Measurements from ENCODE around the gene SH3BGRL2.
"Not testable (repeated sequence)": the region's sequence is repeated elsewhere in the genome, so short reads cannot be mapped to it uniquely, and the experiment has no call there.

SH3BGRL2 gene

GRCh38 chr6:79731471-79731870 lies 100.3 kb downstream of the SH3BGRL2 start:
- no peaks in the 10 kb centered on the region for H3K4me1 ChIP-seq (ENCODE audit: control extremely low read depth in 1 of 4, control insufficient read depth in 4 of 4, insufficient read depth in 4 of 4, low read length in 3 of 4)
- H3K36me3 ChIP-seq (ENCODE audit: control insufficient read depth in 4 of 4, insufficient read depth in 4 of 4, low read length in 3 of 4) = no peaks in the 10 kb centered on the region
- no peak for DNase-seq
- POLR2A ChIA-PET = no interaction called here
- H3K9me3 ChIP-seq (ENCODE audit: control extremely low read depth in 1 of 5, control insufficient read depth in 4 of 5, insufficient read depth in 2 of 5, low read depth in 1 of 5, low read length in 4 of 5) = peaks cover 0 to 1% (median 0%) of the 10 kb centered on the region in 5 experiments
- H3K27me3 ChIP-seq (replicated peaks in 2 of 5; ENCODE audit: control insufficient read depth in 4 of 5, insufficient read depth in 5 of 5, low read length in 4 of 5) = peaks cover 0 to 5% (median 0%) of the 10 kb centered on the region in 5 experiments
- CTCF ChIA-PET = no interaction called here
- WGBS (ENCODE audit: insufficient coverage) = 100% methylated on average over 2 of the region's 4 CpGs
- no peak overlapping the region for H3K27ac ChIP-seq (ENCODE audit: insufficient read depth in 1 of 2, low read depth in 1 of 2, low read length in 2 of 2, poor library complexity in 1 of 2, severe bottlenecking in 2 of 2)
- H3K4me3 ChIP-seq (ENCODE audit: control insufficient read depth in 1 of 7, extremely low read depth in 1 of 7, insufficient read depth in 4 of 7, low read depth in 2 of 7, low read length in 6 of 7) = no peak overlapping the region

- DNase-seq = no peak
- Histone ChIP-seq H3K4me1 (ENCODE audit: control extremely low read depth in 1 of 4, control insufficient read depth in 4 of 4, insufficient read depth in 4 of 4, low read length in 3 of 4) (no peaks in the 10 kb centered on the region), H3K4me3 (ENCODE audit: control insufficient read depth in 1 of 7, extremely low read depth in 1 of 7, insufficient read depth in 4 of 7, low read depth in 2 of 7, low read length in 6 of 7) (no peak overlapping the region), H3K36me3 (ENCODE audit: control insufficient read depth in 4 of 4, insufficient read depth in 4 of 4, low read length in 3 of 4) (no peaks in the 10 kb centered on the region), H3K27me3 (replicated peaks in 2 of 5; ENCODE audit: control insufficient read depth in 4 of 5, insufficient read depth in 5 of 5, low read length in 4 of 5) (peaks cover 0 to 5% (median 0%) of the 10 kb centered on the region in 5 experiments), H3K9me3 (ENCODE audit: control extremely low read depth in 1 of 5, control insufficient read depth in 4 of 5, insufficient read depth in 2 of 5, low read depth in 1 of 5, low read length in 4 of 5) (peaks cover 0 to 1% (median 0%) of the 10 kb centered on the region in 5 experiments), H3K27ac (ENCODE audit: insufficient read depth in 1 of 2, low read depth in 1 of 2, low read length in 2 of 2, poor library complexity in 1 of 2, severe bottlenecking in 2 of 2) (no peak overlapping the region)
- ChIA-PET CTCF (interaction anchor here (1.5 kb wide), 1 partner anchor 162 kb away, joined by 3 read pairs; no protein-coding TSS in a partner anchor), POLR2A (no interaction called here)
- 89% methylated on average over 3 of the region's 4 CpGs for WGBS (ENCODE audit: insufficient coverage)
These were observed 102.3 kb downstream of the SH3BGRL2 start for GRCh38 chr6:79733388-79733787.

- WGBS (ENCODE audit: insufficient coverage) = 100% methylated on average over 2 of the region's 8 CpGs
These were observed 103.2 kb downstream of the SH3BGRL2 start for GRCh38 chr6:79734374-79734773.

GRCh38 chr6:79735183-79735582 lies 104.1 kb downstream of the SH3BGRL2 start:
- POLR2A ChIA-PET = no interaction called here
- CTCF ChIA-PET = interaction anchor here (1.5 kb wide), 1 partner anchor 20 kb away, joined by 3 read pairs; no protein-coding TSS in a partner anchor
- Histone ChIP-seq H3K27ac (ENCODE audit: insufficient read depth in 1 of 2, low read depth in 1 of 2, low read length in 2 of 2, poor library complexity in 1 of 2, severe bottlenecking in 2 of 2) (no peak overlapping the region), H3K9me3 (ENCODE audit: control extremely low read depth in 1 of 5, control insufficient read depth in 4 of 5, insufficient read depth in 2 of 5, low read depth in 1 of 5, low read length in 4 of 5) (peaks cover 0 to 1% (median 0%) of the 10 kb centered on the region in 5 experiments), H3K27me3 (replicated peaks in 2 of 5; ENCODE audit: control insufficient read depth in 4 of 5, insufficient read depth in 5 of 5, low read length in 4 of 5) (peaks cover 0 to 5% (median 0%) of the 10 kb centered on the region in 5 experiments), H3K4me3 (ENCODE audit: control insufficient read depth in 1 of 7, extremely low read depth in 1 of 7, insufficient read depth in 4 of 7, low read depth in 2 of 7, low read length in 6 of 7) (no peak overlapping the region), H3K36me3 (ENCODE audit: control insufficient read depth in 4 of 4, insufficient read depth in 4 of 4, low read length in 3 of 4) (no peaks in the 10 kb centered on the region), H3K4me1 (ENCODE audit: control extremely low read depth in 1 of 4, control insufficient read depth in 4 of 4, insufficient read depth in 4 of 4, low read length in 3 of 4) (no peaks in the 10 kb centered on the region)
- no peak for DNase-seq
- WGBS (ENCODE audit: insufficient coverage) = 100% methylated on average over 5 of the region's 5 CpGs

More at GRCh38 chr6:79734374-79734773, 103.2 kb downstream of the SH3BGRL2 start:
- no peak for DNase-seq
- no peaks in the 10 kb centered on the region for H3K4me1 ChIP-seq (ENCODE audit: control extremely low read depth in 1 of 4, control insufficient read depth in 4 of 4, insufficient read depth in 4 of 4, low read length in 3 of 4)
- H3K27ac ChIP-seq (ENCODE audit: insufficient read depth in 1 of 2, low read depth in 1 of 2, low read length in 2 of 2, poor library complexity in 1 of 2, severe bottlenecking in 2 of 2) = no peak overlapping the region
- H3K9me3 ChIP-seq (ENCODE audit: control extremely low read depth in 1 of 5, control insufficient read depth in 4 of 5, insufficient read depth in 2 of 5, low read depth in 1 of 5, low read length in 4 of 5) = peaks cover 0 to 1% (median 0%) of the 10 kb centered on the region in 5 experiments
- ChIA-PET CTCF (no interaction called here), POLR2A (no interaction called here)
- no peaks in the 10 kb centered on the region for H3K36me3 ChIP-seq (ENCODE audit: control insufficient read depth in 4 of 4, insufficient read depth in 4 of 4, low read length in 3 of 4)
- H3K27me3 ChIP-seq (replicated peaks in 2 of 5; ENCODE audit: control insufficient read depth in 4 of 5, insufficient read depth in 5 of 5, low read length in 4 of 5) = peaks cover 0 to 5% (median 0%) of the 10 kb centered on the region in 5 experiments
- no peak overlapping the region for H3K4me3 ChIP-seq (ENCODE audit: control insufficient read depth in 1 of 7, extremely low read depth in 1 of 7, insufficient read depth in 4 of 7, low read depth in 2 of 7, low read length in 6 of 7)

- no peak for DNase-seq
- WGBS (ENCODE audit: insufficient coverage) = 88% methylated on average over 8 of the region's 8 CpGs
- Histone ChIP-seq H3K4me1 (ENCODE audit: control extremely low read depth in 1 of 4, control insufficient read depth in 4 of 4, insufficient read depth in 4 of 4, low read length in 3 of 4) (no peaks in the 10 kb centered on the region), H3K27ac (ENCODE audit: insufficient read depth in 1 of 2, low read depth in 1 of 2, low read length in 2 of 2, poor library complexity in 1 of 2, severe bottlenecking in 2 of 2) (no peak overlapping the region), H3K36me3 (ENCODE audit: control insufficient read depth in 4 of 4, insufficient read depth in 4 of 4, low read length in 3 of 4) (no peaks in the 10 kb centered on the region), H3K4me3 (ENCODE audit: control insufficient read depth in 1 of 7, extremely low read depth in 1 of 7, insufficient read depth in 4 of 7, low read depth in 2 of 7, low read length in 6 of 7) (no peak overlapping the region), H3K9me3 (ENCODE audit: control extremely low read depth in 1 of 5, control insufficient read depth in 4 of 5, insufficient read depth in 2 of 5, low read depth in 1 of 5, low read length in 4 of 5) (no peaks in the 10 kb centered on the region), H3K27me3 (replicated peaks in 2 of 5; ENCODE audit: control insufficient read depth in 4 of 5, insufficient read depth in 5 of 5, low read length in 4 of 5) (peaks cover 0 to 2% (median 0%) of the 10 kb centered on the region in 5 experiments)
- ChIA-PET POLR2A (no interaction called here), CTCF (no interaction called here)
These were observed 106.0 kb downstream of the SH3BGRL2 start for GRCh38 chr6:79737172-79737571.

GRCh38 chr6:79742030-79742429 lies 110.9 kb downstream of the SH3BGRL2 start:
- no peak overlapping the region for H3K27ac ChIP-seq (ENCODE audit: insufficient read depth in 1 of 2, low read depth in 1 of 2, low read length in 2 of 2, poor library complexity in 1 of 2, severe bottlenecking in 2 of 2)
- no peak overlapping the region for H3K4me3 ChIP-seq (ENCODE audit: control insufficient read depth in 1 of 7, extremely low read depth in 1 of 7, insufficient read depth in 4 of 7, low read depth in 2 of 7, low read length in 6 of 7)
- H3K36me3 ChIP-seq (ENCODE audit: control insufficient read depth in 4 of 4, insufficient read depth in 4 of 4, low read length in 3 of 4) = no peaks in the 10 kb centered on the region
- CTCF ChIA-PET = no interaction called here
- DNase-seq = peak in 1 of 3 donors; percentile 4
- no CpG with 5 or more reads among the region's 2 CpGs for WGBS (ENCODE audit: insufficient coverage)
- no peaks in the 10 kb centered on the region for H3K27me3 ChIP-seq (replicated peaks in 2 of 5; ENCODE audit: control insufficient read depth in 4 of 5, insufficient read depth in 5 of 5, low read length in 4 of 5)
- H3K4me1 ChIP-seq (ENCODE audit: control extremely low read depth in 1 of 4, control insufficient read depth in 4 of 4, insufficient read depth in 4 of 4, low read length in 3 of 4) = no peaks in the 10 kb centered on the region
- peaks cover 0 to 6% (median 2%) of the 10 kb centered on the region in 5 experiments for H3K9me3 ChIP-seq (ENCODE audit: control extremely low read depth in 1 of 5, control insufficient read depth in 4 of 5, insufficient read depth in 2 of 5, low read depth in 1 of 5, low read length in 4 of 5)
- POLR2A ChIA-PET = no interaction called here

- H3K27me3 ChIP-seq (replicated peaks in 2 of 5; ENCODE audit: control insufficient read depth in 4 of 5, insufficient read depth in 5 of 5, low read length in 4 of 5); H3K4me1 ChIP-seq (ENCODE audit: control extremely low read depth in 1 of 4, control insufficient read depth in 4 of 4, insufficient read depth in 4 of 4, low read length in 3 of 4); H3K36me3 ChIP-seq (ENCODE audit: control insufficient read depth in 4 of 4, insufficient read depth in 4 of 4, low read length in 3 of 4); POLR2A ChIA-PET; H3K4me3 ChIP-seq (ENCODE audit: control insufficient read depth in 1 of 7, extremely low read depth in 1 of 7, insufficient read depth in 4 of 7, low read depth in 2 of 7, low read length in 6 of 7); H3K27ac ChIP-seq (ENCODE audit: insufficient read depth in 1 of 2, low read depth in 1 of 2, low read length in 2 of 2, poor library complexity in 1 of 2, severe bottlenecking in 2 of 2); H3K9me3 ChIP-seq (ENCODE audit: control extremely low read depth in 1 of 5, control insufficient read depth in 4 of 5, insufficient read depth in 2 of 5, low read depth in 1 of 5, low read length in 4 of 5); DNase-seq: not testable (repeated sequence)
- WGBS (ENCODE audit: insufficient coverage) = 100% methylated on average over 2 of the region's 2 CpGs
- CTCF ChIA-PET = interaction anchor here (0.6 kb wide), 1 partner anchor 325 kb away, joined by 3 read pairs; no protein-coding TSS in a partner anchor
These were observed 114.2 kb downstream of the SH3BGRL2 start for GRCh38 chr6:79745282-79745681.
